Activated naive CD8-positive, alpha-beta T cell (primary cell): ENCODE data around the gene CST2.
"Not testable (repeated sequence)": the region's sequence is repeated elsewhere in the genome, so short reads cannot be mapped to it uniquely, and the experiment has no call there.

Experiments used
- H3K27ac Mint-ChIP-seq: one replicate; pipeline ENCODE4 v1.8.0; 2021; ENCODE audit warnings: mixed read lengths
- H3K27me3 Mint-ChIP-seq: one replicate; pipeline ENCODE4 v1.8.0; 2021; ENCODE audit warnings: mixed read lengths
- H3K36me3 Mint-ChIP-seq: one replicate; pipeline ENCODE4 v1.8.0; 2021; ENCODE audit warnings: mixed read lengths
- H3K4me1 Mint-ChIP-seq: one replicate; pipeline ENCODE4 v1.8.0; 2021; ENCODE audit warnings: low read depth, mixed read lengths
- H3K4me3 Mint-ChIP-seq: one replicate; pipeline ENCODE4 v1.8.0; 2021; ENCODE audit warnings: mild to moderate bottlenecking, mixed read lengths
- H3K9me3 Mint-ChIP-seq: one replicate; pipeline ENCODE4 v1.8.0; 2021; ENCODE audit warnings: low read depth, mixed read lengths

Gene CST2

GRCh38 chr20:23777380-23777779, 49.1 kb downstream of the CST2 start:
- H3K4me3 Mint-ChIP-seq, H3K4me1 Mint-ChIP-seq, H3K9me3 Mint-ChIP-seq, H3K27ac Mint-ChIP-seq, H3K36me3 Mint-ChIP-seq: not testable (repeated sequence)
- H3K27me3 Mint-ChIP-seq: peaks cover 14% of the 10 kb centered on the region

GRCh38 chr20:23776067-23776771, 50.3 kb downstream of the CST2 start:
- Mint-ChIP-seq H3K4me3 (no peak overlapping the region), H3K27me3 (peaks cover 10% of the 10 kb centered on the region)

GRCh38 chr20:23774081-23774480, 52.4 kb downstream of the CST2 start:
- Mint-ChIP-seq H3K27me3 (peaks cover 9% of the 10 kb centered on the region), H3K4me1 (no peaks in the 10 kb centered on the region), H3K27ac (no peak overlapping the region), H3K36me3 (no peaks in the 10 kb centered on the region), H3K9me3 (no peaks in the 10 kb centered on the region), H3K4me3 (no peak overlapping the region)

More at GRCh38 chr20:23776067-23776771, 50.3 kb downstream of the CST2 start:
- no peaks in the 10 kb centered on the region for H3K36me3 Mint-ChIP-seq
- H3K27ac Mint-ChIP-seq: no peak overlapping the region
- no peaks in the 10 kb centered on the region for H3K4me1 Mint-ChIP-seq
- no peaks in the 10 kb centered on the region for H3K9me3 Mint-ChIP-seq
